GM12892 (cell line): ENCODE data around the gene KEL.

Experiments used
- POLR2A ChIP-seq: IDR thresholded peaks from 2 replicates; pipeline ENCODE4 v1.6.1; 2011; ENCODE audit warnings: low read depth, low read length, control low read depth
- TAF1 ChIP-seq: IDR thresholded peaks from 2 replicates; pipeline ENCODE4 v1.6.1; 2011; ENCODE audit warnings: low read depth, mild to moderate bottlenecking, control low read depth, low read length, borderline replicate concordance

- no peak for TF ChIP-seq POLR2A
- TF ChIP-seq TAF1, result no peak
Observed at GRCh38 chr7:143002106-143002505, 39.9 kb upstream of the KEL start.
